Kidney (tissue), 14 donors: ENCODE data around the gene RHOB. TPM values are rescaled to one million over a fixed set of nuclear protein-coding genes. Genes with fewer than 3 reads are reported as not detected.
A peak's percentile ranks its signal among the peaks of the same experiment; 100 is the strongest.

ENCODE experiments used
- DNase-seq, 5 donors: peaks; one replicate each; pipeline ENCODE4 v3.0.0-alpha.2; 2013 to 2020
- FAIRE-seq: peaks from 2 replicates; lab custom pipeline; 2012; peaks lifted over from hg19 to GRCh38; lab: Jason Lieb, UNC
- H3K27ac ChIP-seq, 2 donors: one replicate each; pipeline ENCODE4 v1.7.0; 2013; ENCODE audit warnings: low read depth in 2 of 2, low read length in 2 of 2, inconsistent platforms in 1 of 2
- H3K27me3 ChIP-seq: one replicate; pipeline ENCODE4 v1.7.1; 2013; ENCODE audit warnings: low read length, inconsistent platforms; ENCODE audit not compliant: control insufficient read depth, insufficient read depth
- H3K36me3 ChIP-seq, 3 donors: one replicate each; pipeline versions ENCODE4 v1.7.0 to v1.7.1; 2013; ENCODE audit warnings: low read length in 3 of 3, control low read depth in 1 of 3, inconsistent platforms in 1 of 3; ENCODE audit not compliant: insufficient read depth in 3 of 3, control insufficient read depth in 2 of 3
- H3K4me1 ChIP-seq, 3 donors: one replicate each; pipeline versions ENCODE4 v1.7.0 to v1.7.1; 2013; ENCODE audit warnings: low read length in 3 of 3, inconsistent platforms in 1 of 3, low read depth in 1 of 3; ENCODE audit not compliant: control insufficient read depth in 2 of 3, insufficient read depth in 2 of 3
- H3K4me3 ChIP-seq, 3 donors: one replicate each; pipeline versions ENCODE4 v1.7.0 to v1.8.1; 2013; ENCODE audit warnings: low read length in 3 of 3, control low read depth in 1 of 3, inconsistent platforms in 1 of 3
- H3K9ac ChIP-seq, 3 donors: one replicate each; pipeline versions ENCODE4 v1.7.0 to v1.7.1; 2013; ENCODE audit warnings: low read length in 3 of 3, control low read depth in 1 of 3, inconsistent platforms in 1 of 3
- H3K9me3 ChIP-seq, 3 donors: one replicate each; pipeline versions ENCODE4 v1.7.0 to v1.7.1; 2013; ENCODE audit warnings: low read length in 3 of 3, control low read depth in 1 of 3, inconsistent platforms in 1 of 3; ENCODE audit not compliant: control insufficient read depth in 2 of 3, insufficient read depth in 1 of 3
- intact Hi-C: fragments of 100-400 bp; cut with DNase I; formaldehyde crosslinking; loops from one replicate; pipeline ENCODE4 v1.11.1; 2022
- polyA plus RNA-seq: library from polyadenylated mRNA; stranded (reverse); fragments of 350-450 nt; fragmentation: Illumina TruSeq; extraction: RNeasy Lipid Tissue Mini Kit (QIAGEN cat#74804); gene quantifications from one replicate; pipeline ENCODE4 v1.2.3, GENCODE V29; 2014; ENCODE audit warnings: low read depth, low replicate concordance; ENCODE audit not compliant: insufficient read depth
- total RNA-seq: library from RNA; stranded (reverse); fragmentation: NEBNext Ultra II Directional; extraction: Animal tissue kit (Norgen Biotek cat#: 25700); gene quantifications from one replicate; pipeline ENCODE4 v1.2.1, GENCODE V29; 2021
- TF ChIP-seq, protein P1 (sequence below): IDR thresholded peaks from 3 replicates; pipeline ENCODE4 v1.5.1; 2012; ENCODE audit warnings: mild to moderate bottlenecking, moderate library complexity, borderline replicate concordance; ENCODE audit not compliant: insufficient read depth; ENCODE audit errors: extremely low read depth
- donor health status: control.
- donor health status: control.
- donor health status: control.
- donor health status: control.
- donor health status: control.
- donor health status: DM: yes; HTN: yes; CAD: no.
- donor health status: Normal renal cell carcinoma (clear cell type).

The RHOB gene
- total and polyA plus RNA-seq, 2 donors from 2014 or later, result 241 to 487 TPM

DNA sequence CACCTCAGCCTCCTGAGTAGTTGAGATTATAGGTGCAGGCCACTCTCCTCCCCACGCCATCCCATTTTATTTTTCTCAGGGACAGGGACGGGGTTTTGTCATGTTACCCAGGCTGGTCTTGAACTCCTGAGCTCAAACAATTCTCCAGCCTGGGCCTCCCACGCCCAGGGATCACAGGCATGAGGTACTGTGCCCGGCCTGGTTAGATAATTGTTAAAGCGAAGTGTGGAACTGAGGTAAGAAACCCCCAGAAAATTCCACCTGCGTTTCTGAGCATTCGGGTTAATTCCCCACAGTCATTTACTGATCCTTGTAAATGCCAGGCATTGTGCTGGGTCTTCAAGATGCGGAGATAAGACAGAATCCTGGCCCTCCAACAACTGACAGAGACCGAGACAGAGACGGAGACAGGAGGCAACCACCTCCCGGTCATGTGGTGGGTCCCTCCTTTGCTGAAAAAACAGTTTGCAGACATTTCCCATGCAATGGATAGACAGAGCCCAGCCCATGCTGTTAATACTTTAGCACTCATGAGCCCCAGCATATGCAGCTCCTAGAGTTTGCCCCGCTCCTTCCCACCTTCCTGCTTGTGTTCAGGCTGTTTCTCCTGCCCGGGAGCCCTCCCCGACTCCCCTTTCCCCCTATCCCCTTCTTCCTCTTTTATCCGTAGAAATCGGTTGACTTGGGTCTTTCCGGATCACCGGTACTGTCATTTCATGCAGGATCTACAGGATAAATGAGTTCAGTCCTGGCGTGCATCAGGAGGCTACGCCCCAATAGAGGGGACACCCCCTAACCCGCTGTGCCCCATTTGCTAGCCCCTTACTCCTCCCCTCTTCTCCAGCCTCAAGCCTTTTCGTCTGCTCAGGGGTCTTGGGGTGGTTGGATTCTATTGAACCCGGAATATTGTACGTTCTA lies 1.6 kb upstream of the RHOB start:
- Histone ChIP-seq H3K4me1 (peaks cover 0 to 16% (median 11%) of the 10 kb centered on the region in 3 donors), H3K4me3 (peak overlapping the region in 2 of 3 donors; percentile 62 to 65), H3K9me3 (no peaks in the 10 kb centered on the region), H3K36me3 (peaks cover 0 to 23% (median 6%) of the 10 kb centered on the region in 3 donors), H3K27me3 (no peaks in the 10 kb centered on the region), H3K27ac (peak overlapping the region; percentile 71 to 89), H3K9ac (peak overlapping the region in 2 of 3 donors; percentile 15 to 46)
- DNase-seq, result peak in 2 of 5 donors; percentile 34 to 48
- TF ChIP-seq, protein P1, sequence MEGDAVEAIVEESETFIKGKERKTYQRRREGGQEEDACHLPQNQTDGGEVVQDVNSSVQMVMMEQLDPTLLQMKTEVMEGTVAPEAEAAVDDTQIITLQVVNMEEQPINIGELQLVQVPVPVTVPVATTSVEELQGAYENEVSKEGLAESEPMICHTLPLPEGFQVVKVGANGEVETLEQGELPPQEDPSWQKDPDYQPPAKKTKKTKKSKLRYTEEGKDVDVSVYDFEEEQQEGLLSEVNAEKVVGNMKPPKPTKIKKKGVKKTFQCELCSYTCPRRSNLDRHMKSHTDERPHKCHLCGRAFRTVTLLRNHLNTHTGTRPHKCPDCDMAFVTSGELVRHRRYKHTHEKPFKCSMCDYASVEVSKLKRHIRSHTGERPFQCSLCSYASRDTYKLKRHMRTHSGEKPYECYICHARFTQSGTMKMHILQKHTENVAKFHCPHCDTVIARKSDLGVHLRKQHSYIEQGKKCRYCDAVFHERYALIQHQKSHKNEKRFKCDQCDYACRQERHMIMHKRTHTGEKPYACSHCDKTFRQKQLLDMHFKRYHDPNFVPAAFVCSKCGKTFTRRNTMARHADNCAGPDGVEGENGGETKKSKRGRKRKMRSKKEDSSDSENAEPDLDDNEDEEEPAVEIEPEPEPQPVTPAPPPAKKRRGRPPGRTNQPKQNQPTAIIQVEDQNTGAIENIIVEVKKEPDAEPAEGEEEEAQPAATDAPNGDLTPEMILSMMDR, result no peak
- intact Hi-C loops, result loop anchor here (5.0 kb wide), 1 partner anchor 192 kb away; no protein-coding TSS in a partner anchor
- FAIRE-seq, result no peak

DNA sequence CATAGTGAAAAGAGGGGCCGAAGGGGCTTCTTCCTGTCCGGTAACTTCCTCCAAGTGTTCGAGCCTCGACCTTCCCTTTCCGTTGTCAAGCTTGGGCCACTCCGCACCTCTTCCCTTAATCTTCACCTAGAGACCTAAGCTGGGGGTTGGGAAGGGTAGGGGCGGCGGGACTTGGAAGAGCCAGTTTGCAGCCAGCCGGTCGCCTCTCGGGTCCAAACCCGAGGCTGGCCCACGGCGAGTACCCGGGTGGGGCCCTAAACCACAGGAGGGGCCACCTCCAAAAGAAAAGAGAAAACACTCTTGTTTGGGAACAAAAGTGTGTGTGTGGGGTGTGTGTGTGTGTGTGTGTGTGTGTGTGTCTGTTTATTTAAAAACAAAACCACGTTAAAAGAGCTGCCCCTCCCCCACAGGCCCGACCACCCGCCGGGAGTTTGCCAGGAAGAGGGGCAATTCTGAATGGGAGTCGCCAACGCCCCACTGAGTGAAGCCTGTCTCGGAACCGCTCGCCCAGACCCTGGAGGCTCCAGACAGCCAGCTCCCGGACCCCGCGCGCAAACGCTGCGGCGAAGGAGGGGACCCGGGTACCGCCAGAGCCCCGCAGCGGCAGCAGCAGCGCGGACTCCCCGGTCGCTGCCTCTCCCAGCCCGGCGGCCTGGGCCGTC lies 488 bp upstream of the RHOB start:
- FAIRE-seq (no peak), DNase-seq (peak in 1 of 5 donors; percentile 75)
- Histone ChIP-seq H3K27ac (peak overlapping the region; percentile 77 to 99), H3K9ac (peak overlapping the region in 2 of 3 donors; percentile 41 to 99), H3K4me1 (peaks cover under 1 to 16% (median 16%) of the 10 kb centered on the region in 3 donors), H3K36me3 (peaks cover 0 to 23% (median 6%) of the 10 kb centered on the region in 3 donors), H3K4me3 (peak overlapping the region; percentile 31 to 96 (median 51)), H3K27me3 (no peaks in the 10 kb centered on the region), H3K9me3 (no peaks in the 10 kb centered on the region)
- TF ChIP-seq, protein P1, result no peak
- intact Hi-C loops, result no loop called here

DNA sequence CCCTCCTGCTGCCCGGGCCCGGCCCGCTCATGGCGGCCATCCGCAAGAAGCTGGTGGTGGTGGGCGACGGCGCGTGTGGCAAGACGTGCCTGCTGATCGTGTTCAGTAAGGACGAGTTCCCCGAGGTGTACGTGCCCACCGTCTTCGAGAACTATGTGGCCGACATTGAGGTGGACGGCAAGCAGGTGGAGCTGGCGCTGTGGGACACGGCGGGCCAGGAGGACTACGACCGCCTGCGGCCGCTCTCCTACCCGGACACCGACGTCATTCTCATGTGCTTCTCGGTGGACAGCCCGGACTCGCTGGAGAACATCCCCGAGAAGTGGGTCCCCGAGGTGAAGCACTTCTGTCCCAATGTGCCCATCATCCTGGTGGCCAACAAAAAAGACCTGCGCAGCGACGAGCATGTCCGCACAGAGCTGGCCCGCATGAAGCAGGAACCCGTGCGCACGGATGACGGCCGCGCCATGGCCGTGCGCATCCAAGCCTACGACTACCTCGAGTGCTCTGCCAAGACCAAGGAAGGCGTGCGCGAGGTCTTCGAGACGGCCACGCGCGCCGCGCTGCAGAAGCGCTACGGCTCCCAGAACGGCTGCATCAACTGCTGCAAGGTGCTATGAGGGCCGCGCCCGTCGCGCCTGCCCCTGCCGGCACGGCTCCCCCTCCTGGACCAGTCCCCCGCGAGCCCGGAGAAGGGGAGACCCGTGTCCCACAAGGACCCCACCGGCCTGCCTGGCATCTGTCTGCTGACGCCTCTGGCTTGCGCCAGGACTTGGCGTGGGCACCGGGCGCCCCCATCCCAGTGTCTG lies 767 bp downstream of the RHOB start:
- Histone ChIP-seq H3K9ac (peak overlapping the region; percentile 88 to 99 (median 98)), H3K9me3 (no peaks in the 10 kb centered on the region), H3K4me1 (peaks cover 3 to 16% (median 16%) of the 10 kb centered on the region in 3 donors), H3K27ac (peak overlapping the region; percentile 99), H3K4me3 (peak overlapping the region; percentile 92 to 96 (median 96)), H3K27me3 (no peaks in the 10 kb centered on the region), H3K36me3 (peaks cover 0 to 23% (median 6%) of the 10 kb centered on the region in 3 donors)
- TF ChIP-seq, protein P1, result no peak
- intact Hi-C loops, result no loop called here
- DNase-seq, result peak; percentile 60 to 89 (median 71)
- no peak for FAIRE-seq
